Brain pericyte (primary cell): ENCODE results near the gene ITGB7.

ENCODE experiments used
- DNase-seq: peaks from one replicate; pipeline ENCODE4 v3.0.0-alpha.2; 2012; ENCODE audit warnings: low read depth, low spot score

ITGB7 gene, protein sequence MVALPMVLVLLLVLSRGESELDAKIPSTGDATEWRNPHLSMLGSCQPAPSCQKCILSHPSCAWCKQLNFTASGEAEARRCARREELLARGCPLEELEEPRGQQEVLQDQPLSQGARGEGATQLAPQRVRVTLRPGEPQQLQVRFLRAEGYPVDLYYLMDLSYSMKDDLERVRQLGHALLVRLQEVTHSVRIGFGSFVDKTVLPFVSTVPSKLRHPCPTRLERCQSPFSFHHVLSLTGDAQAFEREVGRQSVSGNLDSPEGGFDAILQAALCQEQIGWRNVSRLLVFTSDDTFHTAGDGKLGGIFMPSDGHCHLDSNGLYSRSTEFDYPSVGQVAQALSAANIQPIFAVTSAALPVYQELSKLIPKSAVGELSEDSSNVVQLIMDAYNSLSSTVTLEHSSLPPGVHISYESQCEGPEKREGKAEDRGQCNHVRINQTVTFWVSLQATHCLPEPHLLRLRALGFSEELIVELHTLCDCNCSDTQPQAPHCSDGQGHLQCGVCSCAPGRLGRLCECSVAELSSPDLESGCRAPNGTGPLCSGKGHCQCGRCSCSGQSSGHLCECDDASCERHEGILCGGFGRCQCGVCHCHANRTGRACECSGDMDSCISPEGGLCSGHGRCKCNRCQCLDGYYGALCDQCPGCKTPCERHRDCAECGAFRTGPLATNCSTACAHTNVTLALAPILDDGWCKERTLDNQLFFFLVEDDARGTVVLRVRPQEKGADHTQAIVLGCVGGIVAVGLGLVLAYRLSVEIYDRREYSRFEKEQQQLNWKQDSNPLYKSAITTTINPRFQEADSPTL

GRCh38 chr12:53207042-53207441, at the start of gene ITGB7:
TSS of gene ITGB7 (minus strand) at chr12:53207251. CDS start at chr12:53200443, 6,808 bp downstream.
- no peak for DNase-seq

DNA sequence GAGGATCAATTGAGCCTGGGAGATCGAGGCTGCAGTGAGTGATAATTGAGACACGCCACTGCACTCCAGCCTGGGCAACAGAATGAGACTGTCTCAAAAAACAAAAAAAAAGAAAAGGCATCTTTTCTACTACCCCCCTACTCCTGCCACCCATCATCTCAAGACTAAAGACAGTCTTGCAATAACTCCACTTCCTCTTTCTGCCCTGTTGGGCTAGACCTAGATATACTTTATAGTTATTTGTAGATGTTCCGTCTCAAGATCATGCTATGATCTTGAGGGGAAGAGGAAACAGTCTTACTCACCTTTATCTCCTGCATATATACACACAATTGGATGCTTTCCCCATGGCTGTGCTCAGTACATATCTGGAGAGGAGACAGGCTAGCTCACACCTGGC, 48.9 kb upstream of the ITGB7 start:
- no peak for DNase-seq

- DNase-seq: no peak
Observed at GRCh38 chr12:53254816-53255545, 47.9 kb upstream of the ITGB7 start.

DNA sequence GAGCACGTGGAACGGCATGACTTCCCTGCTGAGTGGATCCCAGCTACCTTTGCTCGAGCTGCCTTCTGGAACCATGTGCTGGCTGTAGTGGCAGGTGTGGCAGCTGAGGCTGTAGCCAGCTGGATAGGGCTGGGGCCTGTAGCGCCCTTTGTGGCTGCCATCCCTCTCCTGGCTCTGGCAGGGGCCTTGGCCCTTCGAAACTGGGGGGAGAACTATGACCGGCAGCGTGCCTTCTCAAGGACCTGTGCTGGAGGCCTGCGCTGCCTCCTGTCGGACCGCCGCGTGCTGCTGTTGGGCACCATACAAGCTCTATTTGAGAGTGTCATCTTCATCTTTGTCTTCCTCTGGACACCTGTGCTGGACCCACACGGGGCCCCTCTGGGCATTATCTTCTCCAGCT, 46.2 kb upstream of the ITGB7 start:
- DNase-seq: no peak

GRCh38 chr12:53252349-53252916, 45.4 kb upstream of the ITGB7 start:
- DNase-seq: no peak

GRCh38 chr12:53251477-53252348, 44.7 kb upstream of the ITGB7 start:
- DNase-seq: no peak

GRCh38 chr12:53245286-53245685, 38.2 kb upstream of the ITGB7 start:
- no peak for DNase-seq

GRCh38 chr12:53244337-53244736, 37.3 kb upstream of the ITGB7 start:
- no peak for DNase-seq

- DNase-seq: no peak
Observed at GRCh38 chr12:53241623-53242412, 34.8 kb upstream of the ITGB7 start.

DNA sequence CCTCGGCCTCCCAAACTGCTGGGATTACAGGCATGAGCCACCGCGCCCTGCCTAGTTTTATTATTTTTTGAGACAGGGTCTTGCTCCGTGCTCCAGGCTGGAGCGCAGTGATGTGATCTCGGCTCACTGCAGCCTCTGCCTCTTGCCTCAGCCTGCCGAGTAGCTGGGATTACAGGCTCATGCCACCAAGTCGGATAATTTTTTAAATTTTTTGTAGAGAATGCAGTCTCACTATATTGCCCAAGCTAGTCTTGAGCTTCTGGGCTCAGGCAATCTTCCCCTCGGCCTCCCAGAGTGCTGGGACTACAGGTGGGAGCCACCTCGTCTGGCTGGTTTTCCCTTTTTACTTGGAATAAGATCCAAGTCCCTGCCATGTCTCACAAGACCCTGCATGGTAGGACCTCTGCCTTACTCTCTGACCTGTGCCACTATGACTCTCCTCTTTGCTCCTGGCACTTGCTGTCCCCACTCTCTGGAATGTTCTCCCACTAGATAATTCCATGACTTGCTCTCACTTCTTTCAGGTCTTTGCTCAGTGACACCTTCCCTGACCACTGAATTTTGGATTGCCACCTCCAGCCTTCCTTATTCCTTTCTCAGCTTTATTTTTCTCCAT, 32.7 kb upstream of the ITGB7 start:
- no peak for DNase-seq

GRCh38 chr12:53236443-53237111, 29.5 kb upstream of the ITGB7 start:
- no peak for DNase-seq

DNA sequence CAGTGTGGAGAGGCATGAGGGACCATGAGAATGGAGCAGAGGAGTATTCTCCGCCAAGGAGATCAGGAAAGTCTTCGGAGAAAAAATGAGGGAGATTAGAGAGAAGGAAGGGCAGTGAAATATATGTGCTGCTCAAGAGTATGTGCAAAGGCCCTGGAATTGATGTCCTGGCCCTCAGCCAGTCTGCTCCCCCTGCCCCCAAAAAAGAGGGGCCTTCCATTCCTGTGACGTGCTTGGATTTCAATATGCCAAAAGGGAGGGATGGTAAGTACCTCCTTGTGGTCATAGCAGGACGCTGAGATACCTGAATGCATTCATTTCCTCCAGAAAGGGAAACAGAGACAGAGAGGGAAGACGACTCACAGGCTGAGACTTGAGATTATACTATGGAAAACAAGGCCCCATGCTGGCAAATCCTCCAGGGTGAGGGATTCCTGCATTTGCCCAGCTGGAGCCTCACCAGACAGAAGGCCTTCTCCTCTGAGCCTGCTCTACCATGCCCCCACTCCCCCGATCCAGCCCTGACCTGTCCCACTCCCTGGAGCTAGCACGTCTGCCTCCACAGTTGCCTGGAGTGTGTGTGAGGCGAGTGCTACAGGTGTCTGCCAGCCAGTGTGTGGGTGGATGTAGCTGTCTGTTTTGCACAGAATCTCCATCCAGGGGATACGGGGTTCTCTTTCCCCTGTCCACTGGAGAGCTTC, 28.8 kb upstream of the ITGB7 start:
- no peak for DNase-seq

DNA sequence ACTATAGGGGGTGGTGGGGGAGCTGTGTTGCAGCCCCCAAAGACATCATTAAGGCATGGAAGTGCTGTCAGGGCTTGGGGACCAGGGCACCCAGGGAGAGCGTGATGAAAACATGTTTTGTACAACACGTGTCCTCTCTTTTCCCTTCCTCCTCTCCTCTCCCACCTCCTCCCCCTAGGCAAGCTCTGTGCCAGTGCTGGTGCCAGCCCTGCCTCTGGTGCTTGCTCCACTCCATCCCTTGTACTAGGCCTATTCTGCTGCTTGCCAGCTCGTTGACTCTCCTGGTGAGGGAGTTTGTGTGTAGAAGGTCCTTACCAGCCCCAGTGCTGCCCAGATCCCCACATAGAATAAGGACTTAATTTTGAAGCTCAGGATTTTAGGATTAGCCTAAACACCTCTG, 28.1 kb upstream of the ITGB7 start:
- DNase-seq: no peak

- no peak for DNase-seq
Observed at GRCh38 chr12:53234271-53234914, 27.3 kb upstream of the ITGB7 start.

DNA sequence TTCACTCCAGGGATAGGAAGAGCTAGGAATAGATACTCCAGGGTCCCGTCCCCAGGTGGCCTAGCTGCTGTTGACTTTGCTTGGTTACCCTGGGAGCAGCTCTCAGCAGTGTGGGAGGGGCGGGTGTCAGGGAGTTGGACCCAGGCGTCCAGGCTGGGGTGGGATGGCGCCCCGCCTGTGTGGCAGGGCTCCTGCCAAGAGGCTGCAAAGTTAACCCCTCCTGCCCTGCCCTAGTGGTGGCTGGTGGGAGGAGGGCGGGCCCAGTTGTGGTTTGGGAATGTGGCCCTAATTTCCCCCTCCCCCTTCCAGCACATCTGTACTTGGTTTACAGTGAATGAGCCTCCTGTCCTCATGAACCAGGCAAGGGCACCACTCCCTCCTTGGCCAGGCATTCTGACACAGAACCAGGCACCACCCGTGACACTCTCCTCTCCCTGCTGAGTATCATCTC, 26.6 kb upstream of the ITGB7 start:
- DNase-seq: no peak

- DNase-seq: no peak
Observed at GRCh38 chr12:53232646-53233461, 25.8 kb upstream of the ITGB7 start.
